Panc1 (cell line): Measurements from ENCODE around the gene OR6B2. TPM values are rescaled to one million over a fixed set of nuclear protein-coding genes. Genes with fewer than 3 reads are reported as not detected.
"Not testable (repeated sequence)": the region's sequence is repeated elsewhere in the genome, so short reads cannot be mapped to it uniquely, and the experiment has no call there.

ENCODE experiments used
- ATAC-seq: fragments of 200-7000 bp; cut with Tn5 transposase; 2 replicates; pipeline ENCODE4 v1.9.1; 2020; ENCODE audit warnings: mild to moderate bottlenecking, moderate library complexity
- BruUV-seq: library from RNA; stranded (reverse); fragments of 400-500 nt; replicated peaks from 2 replicates; lab custom pipeline; 2021; lab: Mats Ljungman, UMichigan
- CTCF ChIA-PET: fragments of 300-600 bp; sonication (Branson Sonifier 250); formaldehyde crosslinking; loops from one replicate; lab custom pipeline; 2022; ENCODE audit warnings: antibody characterized with exemption; lab: Charles Lee
- POLR2A ChIA-PET: fragments of 300-600 bp; sonication (Branson Sonifier 250); formaldehyde crosslinking; loops from one replicate; lab custom pipeline; 2022; ENCODE audit warnings: antibody characterized with exemption; lab: Charles Lee
- DNase-seq: peaks from one replicate; pipeline ENCODE4 v3.0.0-alpha.2; 2010; ENCODE audit warnings: low read depth, low spot score
- H3K27ac ChIP-seq: 2 replicates; pipeline ENCODE4 v1.5.1; 2011; ENCODE audit warnings: mild to moderate bottlenecking, low read length, inconsistent platforms
- H3K27me3 ChIP-seq: fragments of 200-500 bp; sonication (Bioruptor generic); 2 replicates; pipeline ENCODE4 v1.6.0; 2014; ENCODE audit warnings: low read length, inconsistent platforms; ENCODE audit not compliant: control insufficient read depth, insufficient read depth
- H3K36me3 ChIP-seq: fragments of 200-500 bp; sonication (Bioruptor generic); 2 replicates; pipeline ENCODE4 v1.5.1; 2014; ENCODE audit warnings: inconsistent platforms, mild to moderate bottlenecking, low read length, moderate library complexity; ENCODE audit not compliant: control insufficient read depth, insufficient read depth
- H3K4me1 ChIP-seq: 2 replicates; pipeline ENCODE4 v1.5.1; 2011; ENCODE audit warnings: inconsistent platforms, mild to moderate bottlenecking, low read length, moderate library complexity; ENCODE audit not compliant: control insufficient read depth, insufficient read depth
- H3K4me3 ChIP-seq, 2 experiments: 2 replicates each; pipeline ENCODE4 v1.5.1; 2011 to 2012; ENCODE audit warnings: low read depth in 2 of 2, low read length in 2 of 2, mild to moderate bottlenecking in 2 of 2, inconsistent platforms in 1 of 2, moderate library complexity in 1 of 2
- H3K9me3 ChIP-seq: fragments of 200-500 bp; sonication (Bioruptor generic); 2 replicates; pipeline ENCODE4 v1.5.1; 2014; ENCODE audit warnings: low read depth, mild to moderate bottlenecking, inconsistent platforms, low read length, moderate library complexity; ENCODE audit not compliant: control insufficient read depth, insufficient read depth
- CTCF ChIP-seq: fragments of 450-650 bp; IDR thresholded peaks from 2 replicates; pipeline ENCODE4 v1.5.1; 2017; ENCODE audit warnings: mild to moderate bottlenecking
- POLR2AphosphoS5 ChIP-seq: IDR thresholded peaks from 2 replicates; pipeline ENCODE4 v1.6.1; 2012; ENCODE audit warnings: mild to moderate bottlenecking, low read depth, low read length, moderate library complexity
- REST ChIP-seq, 2 experiments: IDR thresholded peaks; 2 replicates each; pipeline ENCODE4 v1.6.1; 2011 to 2012; ENCODE audit warnings: low read depth in 2 of 2, control low read depth in 1 of 2, low read length in 1 of 2, mild to moderate bottlenecking in 1 of 2, moderate library complexity in 1 of 2; ENCODE audit not compliant: insufficient read depth in 1 of 2
- SIN3A ChIP-seq: IDR thresholded peaks from 2 replicates; pipeline ENCODE4 v1.6.1; 2012; ENCODE audit warnings: low read depth, mild to moderate bottlenecking, low read length, moderate library complexity, borderline replicate concordance; ENCODE audit not compliant: insufficient read depth
- TCF7L2 ChIP-seq: IDR thresholded peaks from 2 replicates; pipeline ENCODE4 v1.6.1; 2011; ENCODE audit warnings: mild to moderate bottlenecking, low read depth, low read length, inconsistent platforms
- in situ Hi-C: cut with HindIII; loops from 2 replicates; pipeline ENCODE4 v1.10.0; 2016; ENCODE audit warnings: low sequenced_read_pairs, low pct_unique_long_range_greater_than_20kb
- intact Hi-C: fragments of 100-400 bp; cut with micrococcal nuclease; formaldehyde crosslinking; loops from one replicate; pipeline ENCODE4 v1.10.0; 2022; ENCODE audit not compliant: unreplicated experiment
- total RNA-seq: library from RNA; stranded (reverse); gene quantifications from one replicate; pipeline ENCODE4 v1.2.1, GENCODE V29; 2021; ENCODE audit not compliant: unreplicated experiment

Gene OR6B2
- total RNA-seq, 1 experiment from 2014 or later = not detected

- in situ Hi-C loops = no loop called here
- intact Hi-C loops = no loop called here
- ChIA-PET POLR2A (no interaction called here), CTCF (no interaction called here)
- TF ChIP-seq SIN3A = no peak
- no peak for TF ChIP-seq TCF7L2
- no TSS peak for BruUV-seq
- Histone ChIP-seq H3K4me1 (no peaks in the 10 kb centered on the region), H3K27me3 (peaks cover 42% of the 10 kb centered on the region), H3K36me3 (no peaks in the 10 kb centered on the region), H3K9me3 (no peaks in the 10 kb centered on the region), H3K27ac (no peak overlapping the region), H3K4me3 (no peak overlapping the region)
- no peak for DNase-seq
- ATAC-seq = no peak
Measured at GRCh38 chr2:240050278-240050677, 20.0 kb upstream of the OR6B2 start.

- DNase-seq = no peak
- ATAC-seq = no peak
- intact Hi-C loops = no loop called here
- no TSS peak for BruUV-seq
- Histone ChIP-seq H3K4me1 (no peaks in the 10 kb centered on the region), H3K36me3 (no peaks in the 10 kb centered on the region), H3K27ac (no peak overlapping the region), H3K4me3 (no peak overlapping the region), H3K27me3 (peaks cover 33% of the 10 kb centered on the region), H3K9me3 (no peaks in the 10 kb centered on the region)
- CTCF ChIA-PET = no interaction called here
- in situ Hi-C loops = no loop called here
- TF ChIP-seq CTCF (no peak), SIN3A (no peak), TCF7L2 (no peak), POLR2AphosphoS5 (no peak), REST (IDR thresholded peaks at IDR 0.05; ENCODE audit: insufficient read depth in 1 of 2, low read depth in 2 of 2, low read length in 1 of 2) (no peak)
- POLR2A ChIA-PET = no interaction called here
Measured at GRCh38 chr2:240048237-240048636, 18.0 kb upstream of the OR6B2 start.

GRCh38 chr2:240045098-240045497 lies 14.9 kb upstream of the OR6B2 start:
- POLR2A ChIA-PET = no interaction called here
- no peak overlapping the region for H3K27ac ChIP-seq
- no TSS peak for BruUV-seq
- peaks cover 19% of the 10 kb centered on the region for H3K27me3 ChIP-seq
- intact Hi-C loops = no loop called here
- no peak for ATAC-seq
- H3K4me1 ChIP-seq = no peaks in the 10 kb centered on the region
- H3K4me3 ChIP-seq = no peak overlapping the region
- TF ChIP-seq SIN3A = no peak
- H3K36me3 ChIP-seq = no peaks in the 10 kb centered on the region
- in situ Hi-C loops = no loop called here
- CTCF ChIA-PET = no interaction called here
- no peaks in the 10 kb centered on the region for H3K9me3 ChIP-seq
- no peak for DNase-seq

GRCh38 chr2:240044096-240044495 lies 13.9 kb upstream of the OR6B2 start:
- H3K4me1 ChIP-seq, H3K27ac ChIP-seq, POLR2A ChIA-PET, ATAC-seq, H3K4me3 ChIP-seq, DNase-seq, H3K36me3 ChIP-seq, BruUV-seq, H3K9me3 ChIP-seq, intact Hi-C loops, CTCF ChIA-PET, in situ Hi-C loops: not testable (repeated sequence)
- peaks cover 12% of the 10 kb centered on the region for H3K27me3 ChIP-seq
